ENCODE data around the gene TMEM132D.

The TMEM132D gene

GRCh38 chr12:129385637-129385990 lies 518.2 kb downstream of the TMEM132D start:
- no peak for TF ChIP-seq CTCF (conservative IDR thresholded peaks at IDR 0.05; ENCODE audit: low read depth, low read length)
- no peak overlapping the region for H3K4me3 ChIP-seq (ENCODE audit: low read length)
- DNase-seq (ENCODE audit: low read depth): no peak

- no peak overlapping the region for H3K4me3 ChIP-seq (ENCODE audit: low read length)
- no peak for DNase-seq (ENCODE audit: low read depth)
- no peak for TF ChIP-seq CTCF (conservative IDR thresholded peaks at IDR 0.05; ENCODE audit: low read depth, low read length)
Observed at GRCh38 chr12:129383956-129384355, 519.9 kb downstream of the TMEM132D start.

- DNase-seq (ENCODE audit: low read depth): no peak
- no peak overlapping the region for H3K4me3 ChIP-seq (ENCODE audit: low read length)
- TF ChIP-seq CTCF (conservative IDR thresholded peaks at IDR 0.05; ENCODE audit: low read depth, low read length): no peak
Observed at GRCh38 chr12:129381715-129382114, 522.1 kb downstream of the TMEM132D start.

GRCh38 chr12:129379076-129379804 lies 524.6 kb downstream of the TMEM132D start:
- H3K4me3 ChIP-seq (ENCODE audit: low read length): no peak overlapping the region
- no peak for DNase-seq (ENCODE audit: low read depth)
- no peak for TF ChIP-seq CTCF (conservative IDR thresholded peaks at IDR 0.05; ENCODE audit: low read depth, low read length)

GRCh38 chr12:129378496-129378895 lies 525.3 kb downstream of the TMEM132D start:
- DNase-seq (ENCODE audit: low read depth): no peak
- TF ChIP-seq CTCF (conservative IDR thresholded peaks at IDR 0.05; ENCODE audit: low read depth, low read length): no peak
- no peak overlapping the region for H3K4me3 ChIP-seq (ENCODE audit: low read length)

- DNase-seq (ENCODE audit: low read depth): no peak
- TF ChIP-seq CTCF (conservative IDR thresholded peaks at IDR 0.05; ENCODE audit: low read depth, low read length): no peak
- no peak overlapping the region for H3K4me3 ChIP-seq (ENCODE audit: low read length)
Observed at GRCh38 chr12:129373746-129374145, 530.1 kb downstream of the TMEM132D start.

GRCh38 chr12:129372876-129373275 lies 530.9 kb downstream of the TMEM132D start:
- TF ChIP-seq CTCF (conservative IDR thresholded peaks at IDR 0.05; ENCODE audit: low read depth, low read length): no peak
- H3K4me3 ChIP-seq (ENCODE audit: low read length): no peak overlapping the region
- no peak for DNase-seq (ENCODE audit: low read depth)

Measured in retinal pigment epithelial cell (primary cell).